K562 (cell line): ENCODE results near the gene FBXL13. TPM values are rescaled to one million over a fixed set of nuclear protein-coding genes. Genes with fewer than 3 reads are reported as not detected.

ENCODE experiments used
- ATAC-seq: fragments of 200-7000 bp; cut with Tn5 transposase; 3 replicates; pipeline ENCODE4 v1.9.1; 2020; ENCODE audit warnings: moderate library complexity
- BruUV-seq: library from RNA; stranded (reverse); fragments of 400-500 nt; replicated peaks from 2 replicates; lab custom pipeline; 2021; lab: Mats Ljungman, UMichigan
- CTCF ChIA-PET: fragments of 300-600 bp; formaldehyde crosslinking; extraction: SDS; loops from one replicate; lab custom pipeline; 2021; ENCODE audit warnings: low intra/inter-chr PET ratio; lab: Yijun Ruan, JAX
- POLR2A ChIA-PET: fragments of 300-600, 350-650 bp; sonication (Branson Sonifier 250); formaldehyde crosslinking; extraction: SDS; loops from one replicate; lab custom pipeline; 2021; ENCODE audit warnings: antibody characterized with exemption, inconsistent platforms; lab: Yijun Ruan, JAX
- DNase-seq, 4 experiments: peaks; one replicate each; pipeline versions ENCODE4 v3.0.0 to v3.0.0-alpha.2; 2011 to 2018; ENCODE audit warnings: low spot score in 3 of 4, mixed read lengths in 3 of 4; ENCODE audit errors: extremely low read depth in 1 of 4
- FAIRE-seq: peaks from 2 replicates; lab custom pipeline; 2011; peaks lifted over from hg19 to GRCh38; lab: Jason Lieb, UNC
- H2AFZ ChIP-seq: 2 replicates; pipeline ENCODE4 v1.6.0; 2011; ENCODE audit warnings: low read depth, low read length, control low read depth, inconsistent platforms
- H3K27ac ChIP-seq: fragments of 200-600 bp; 3 replicates; pipeline ENCODE4 v1.8.0; 2011; ENCODE audit warnings: low read depth, mild to moderate bottlenecking, control low read depth, inconsistent platforms, low read length, moderate library complexity, mixed read lengths; ENCODE audit errors: extremely low read depth
- H3K27me3 ChIP-seq, 2 experiments: fragments of 300-600 bp in 1 of 2; 2 replicates in 1 of 2; 3 replicates in 1 of 2; pipeline versions ENCODE4 v1.6.0 to v1.8.0; 2011; ENCODE audit warnings: inconsistent platforms in 2 of 2, low read length in 2 of 2, mild to moderate bottlenecking in 1 of 2, mixed read lengths in 1 of 2, moderate library complexity in 1 of 2; ENCODE audit not compliant: control insufficient read depth in 2 of 2, insufficient read depth in 2 of 2
- H3K36me3 ChIP-seq: fragments of 300-600 bp; 3 replicates; pipeline ENCODE4 v1.8.0; 2011; ENCODE audit warnings: mild to moderate bottlenecking, low read length, inconsistent platforms; ENCODE audit not compliant: control insufficient read depth, insufficient read depth
- H3K4me1 ChIP-seq, 2 experiments: fragments of 200-600 bp in 1 of 2; replicated peaks in 1 of 2; 2 replicates in 1 of 2; 3 replicates in 1 of 2; pipeline versions ENCODE4 v1.5.1 to v1.8.0; 2011; ENCODE audit warnings: inconsistent platforms in 2 of 2, low read length in 2 of 2, mild to moderate bottlenecking in 1 of 2, mixed read lengths in 1 of 2, moderate library complexity in 1 of 2; ENCODE audit not compliant: control insufficient read depth in 2 of 2, insufficient read depth in 2 of 2
- H3K4me2 ChIP-seq: 2 replicates; pipeline ENCODE4 v1.6.1; 2011; ENCODE audit warnings: low read length, control low read depth, inconsistent platforms, mixed read lengths; ENCODE audit not compliant: insufficient read depth
- H3K4me3 ChIP-seq: fragments of 200-600 bp; sonication (generic), shearing (Covaris generic); 2 replicates; pipeline ENCODE4 v1.5.1; 2016; ENCODE audit warnings: control low read depth, inconsistent platforms
- H3K79me2 ChIP-seq: fragments of 200-600 bp; 3 replicates; pipeline ENCODE4 v1.8.0; 2011; ENCODE audit warnings: low read length, inconsistent platforms; ENCODE audit not compliant: control insufficient read depth, insufficient read depth
- H3K9ac ChIP-seq, 2 experiments: 2 replicates each; pipeline versions ENCODE4 v1.6.0 to v1.6.1; 2011; ENCODE audit warnings: low read depth in 2 of 2, low read length in 2 of 2, control low read depth in 1 of 2, inconsistent platforms in 1 of 2, mild to moderate bottlenecking in 1 of 2, mixed read lengths in 1 of 2; ENCODE audit not compliant: insufficient read depth in 1 of 2
- H3K9me1 ChIP-seq: one replicate; pipeline ENCODE4 v1.6.0; 2011; ENCODE audit warnings: inconsistent platforms, mild to moderate bottlenecking, low read length, moderate library complexity; ENCODE audit not compliant: control insufficient read depth, insufficient read depth
- H3K9me3 ChIP-seq: replicated peaks from 2 replicates; pipeline ENCODE4 v1.5.1; 2011; ENCODE audit warnings: low read depth, low read length, inconsistent platforms; ENCODE audit not compliant: control insufficient read depth, insufficient read depth
- H4K20me1 ChIP-seq: replicated peaks from 2 replicates; pipeline ENCODE4 v1.6.1; 2011; ENCODE audit warnings: low read length, inconsistent platforms, mixed read lengths; ENCODE audit not compliant: control insufficient read depth, insufficient read depth
- BACH1 ChIP-seq: fragments of 200-800 bp; sonication (Bioruptor generic); IDR thresholded peaks from 2 replicates; pipeline ENCODE4 v1.6.1; 2016; ENCODE audit warnings: missing genetic modification characterization, missing compliant biosample characterization
- CC2D1A ChIP-seq: fragments of 450-650 bp; IDR thresholded peaks from 2 replicates; pipeline ENCODE4 v1.6.1; 2017; ENCODE audit warnings: mild to moderate bottlenecking
- CCNT2 ChIP-seq: IDR thresholded peaks from 2 replicates; pipeline ENCODE4 v1.6.1; 2011; ENCODE audit warnings: borderline replicate concordance, low read depth, mild to moderate bottlenecking, moderate library complexity, mixed read lengths, low read length; ENCODE audit not compliant: insufficient read length; ENCODE audit errors: extremely low read depth
- EGR1 ChIP-seq: fragments of 450-650 bp; conservative IDR thresholded peaks from 2 replicates; pipeline ENCODE4 v1.6.1; 2017; ENCODE audit warnings: mild to moderate bottlenecking
- FOXA1 ChIP-seq: fragments of 450-650 bp; IDR thresholded peaks from 2 replicates; pipeline ENCODE4 v1.6.1; 2016; ENCODE audit warnings: mild to moderate bottlenecking, borderline replicate concordance
- FOXM1 ChIP-seq, 2 experiments: fragments of 450-650 bp in 1 of 2; sonication (generic) in 1 of 2; formaldehyde crosslinking in 1 of 2; IDR thresholded peaks; 2 replicates each; pipeline versions ENCODE4 v1.6.1 to v1.9.0; 2017 to 2022; ENCODE audit warnings: low read depth in 2 of 2, mild to moderate bottlenecking in 2 of 2, missing genetic modification reagents in 1 of 2, moderate library complexity in 1 of 2
- GATAD2A ChIP-seq: fragments of 450-650 bp; IDR thresholded peaks from 2 replicates; pipeline ENCODE4 v1.6.1; 2017
- HES1 ChIP-seq: fragments of 450-650 bp; IDR thresholded peaks from 2 replicates; pipeline ENCODE4 v1.6.1; 2016; ENCODE audit warnings: low read depth, mild to moderate bottlenecking, moderate library complexity
- HINFP ChIP-seq: fragments of 450-650 bp; conservative IDR thresholded peaks from 2 replicates; pipeline ENCODE4 v1.6.1; 2016; ENCODE audit warnings: missing genetic modification characterization, low read depth, mild to moderate bottlenecking, control low read depth, missing compliant biosample characterization
- MEF2A ChIP-seq: IDR thresholded peaks from 2 replicates; pipeline ENCODE4 v1.6.1; 2011; ENCODE audit warnings: low read depth, mild to moderate bottlenecking, low read length, moderate library complexity; ENCODE audit not compliant: control insufficient read depth
- NBN ChIP-seq: fragments of 450-650 bp; IDR thresholded peaks from 2 replicates; pipeline ENCODE4 v1.6.1; 2016; ENCODE audit warnings: low read depth, mild to moderate bottlenecking
- NFATC3 ChIP-seq: fragments of 450-650 bp; IDR thresholded peaks from 2 replicates; pipeline ENCODE4 v1.6.1; 2017; ENCODE audit warnings: mild to moderate bottlenecking
- TBL1XR1 ChIP-seq, 2 experiments: IDR thresholded peaks; 2 replicates each; pipeline ENCODE4 v1.6.1; 2012; ENCODE audit warnings: improper control_type of control experiment in 2 of 2, low read length in 2 of 2, mild to moderate bottlenecking in 1 of 2
- TCF15 ChIP-seq: fragments of 250-450 bp; sonication (Bioruptor Pico); IDR thresholded peaks from 2 replicates; pipeline ENCODE4 v1.8.0; 2022; ENCODE audit warnings: moderate library complexity, mild to moderate bottlenecking, inconsistent platforms
- TFE3 ChIP-seq: fragments of 450-650 bp; formaldehyde crosslinking; IDR thresholded peaks from 2 replicates; pipeline ENCODE4 v1.4.0; 2020; ENCODE audit warnings: mild to moderate bottlenecking, mixed read lengths
- ZNF3 ChIP-seq: fragments of 250-450 bp; sonication (Bioruptor Pico); IDR thresholded peaks from 2 replicates; pipeline ENCODE4 v1.5.0; 2021; ENCODE audit warnings: mild to moderate bottlenecking, moderate library complexity
- WGBS: fragments of 100-300 bp; shearing (Covaris generic); methylation state at CpG from one replicate; pipeline ENCODE4 v1.1.6; 2016; ENCODE audit warnings: low coverage, mixed read lengths; ENCODE audit not compliant: insufficient coverage; ENCODE audit errors: missing lambda C conversion rate; 5-methylcytosine and 5-hydroxymethylcytosine counted together
- in situ Hi-C: fragments of 300-500 bp; cut with MboI; formaldehyde crosslinking; loops from 4 replicates; pipeline ENCODE4 v1.15.0; 2018; ENCODE audit warnings: inconsistent platforms, mixed read lengths
- intact Hi-C: fragments of 100-400 bp; cut with micrococcal nuclease; formaldehyde crosslinking; loops from 2 replicates; pipeline ENCODE4 v1.14.2; 2022
- polyA plus RNA-seq, 8 experiments: library from polyadenylated mRNA; depleted of rRNA in 4 of 8; stranded (reverse) in 5 of 8; unstranded in 3 of 8; fragments of >200 nt; fragmentation: Nextera tagmentation in 2 of 8; fragmentation: Illumina TruSeq in 1 of 8; extraction: Ambion mirVana in 2 of 8; extraction: Trizol in 1 of 8; gene quantifications; 2 replicates each; pipeline versions ENCODE4 v1.2.1 to v1.2.3, GENCODE V29; 2011 to 2014; ENCODE audit warnings: inconsistent platforms in 1 of 8, missing spikeins in 1 of 8
- total RNA-seq, 7 experiments: library from RNA; depleted of rRNA in 6 of 7; stranded (reverse); fragments of >200 nt in 6 of 7; fragmentation: Illumina TruSeq in 2 of 7; extraction: Trizol in 2 of 7; gene quantifications; 2 replicates each; pipeline versions ENCODE4 v1.2.1 to v1.2.3, GENCODE V29; 2011 to 2021; ENCODE audit warnings: low replicate concordance in 1 of 7

FBXL13 gene
- total and polyA plus RNA-seq, 9 of the 15 experiments (the other 6 are each of a cell fraction or from before 2014, with no cell fraction given), result 16.3 to 55.0 (median 25.4) TPM

GRCh38 chr7:102992938-102993717, 81.5 kb downstream of the FBXL13 start:
- CTCF ChIA-PET, result no interaction called here
- Histone ChIP-seq H3K4me2 (peak overlapping the region; percentile 71), H3K9me3 (peaks cover 6% of the 10 kb centered on the region), H4K20me1 (no peaks in the 10 kb centered on the region), H2AFZ (peak overlapping the region; percentile 66), H3K27me3 (no peaks in the 10 kb centered on the region), H3K9ac (peak overlapping the region; percentile 49 to 56; a peak in 3 of 4 replicates), H3K4me1 (peaks cover 23 to 58% of the 10 kb centered on the region in 2 experiments), H3K79me2 (no peaks in the 10 kb centered on the region), H3K36me3 (peaks cover 15% of the 10 kb centered on the region), H3K4me3 (no peak overlapping the region), H3K9me1 (no peaks in the 10 kb centered on the region), H3K27ac (peak overlapping the region; percentile 89)
- ATAC-seq (peak; percentile 86), DNase-seq (peak; percentile 80 to 93 (median 84)), FAIRE-seq (peak; percentile 96)
- in situ Hi-C loops, result no loop called here
- no TSS peak for BruUV-seq
- intact Hi-C loops, result loop anchor here (1.0 to 5.0 kb wide), 2 partner anchors 20 to 34 kb away; no protein-coding TSS in a partner anchor
- POLR2A ChIA-PET, result interaction anchor here (0.6 to 1.5 kb wide), 7 partner anchors 11 to 88 kb away, joined by 3 to 6 read pairs (median 3); no protein-coding TSS in a partner anchor
- 0% methylated on average over 2 of the region's 2 CpGs for WGBS
- peak; percentile 88 for TF ChIP-seq NFATC3
- 0 out of 2 replicates have a peak, but pooled peaks have one; percentile 29 for TF ChIP-seq HINFP (tag)
- peak; percentile 93 for TF ChIP-seq CCNT2
- 0 out of 2 replicates have a peak, but pooled peaks have one; percentile 59 for TF ChIP-seq EGR1
- TF ChIP-seq GATAD2A, result 0 out of 2 replicates have a peak, but pooled peaks have one; percentile 58
- peak; percentile 92 for TF ChIP-seq NBN
- peak; percentile 86 to 98; a peak in 3 of 4 replicates for TF ChIP-seq TBL1XR1 (IDR thresholded peaks at IDR 0.05; ENCODE audit: low read length in 2 of 2)
- no peak for TF ChIP-seq FOXA1
- peak; percentile 80 for TF ChIP-seq FOXM1 (IDR thresholded peaks at IDR 0.05; ENCODE audit: low read depth)
- no peak for TF ChIP-seq FOXM1 (CRISPR knock-in tag; IDR thresholded peaks at IDR 0.05; ENCODE audit: low read depth)
- no peak for TF ChIP-seq TFE3 (CRISPR knock-in tag)
- TF ChIP-seq MEF2A, result peak; percentile 81
- TF ChIP-seq CC2D1A, result peak; percentile 86
- peak; percentile 86 for TF ChIP-seq HES1
- TF ChIP-seq ZNF3 (CRISPR knock-in tag), result peak; percentile 85
- no peak for TF ChIP-seq TCF15 (CRISPR knock-in tag)
- TF ChIP-seq BACH1 (tag), result peak; percentile 64; the same call in 1 of the 2 replicates
